HepG2 (cell line): ENCODE data around the gene WDCP. TPM values are rescaled to one million over a fixed set of nuclear protein-coding genes. Genes with fewer than 3 reads are reported as not detected.

Experiments used
- ATF2 ChIP-seq: sonication (generic); formaldehyde crosslinking; IDR thresholded peaks from 2 replicates; pipeline ENCODE4 v1.4.0; 2020; ENCODE audit warnings: missing genetic modification reagents
- ATF3 ChIP-seq: sonication (generic); formaldehyde crosslinking; IDR thresholded peaks from 2 replicates; pipeline ENCODE4 v1.4.0; 2020; ENCODE audit warnings: missing genetic modification reagents
- ATF4 ChIP-seq, 2 experiments: fragments of 450-650 bp in 1 of 2; sonication (generic) in 1 of 2; formaldehyde crosslinking; IDR thresholded peaks; 2 replicates each; pipeline versions ENCODE4 v1.5.0 to v1.8.0; 2020 to 2022; ENCODE audit warnings: mild to moderate bottlenecking in 1 of 2, missing genetic modification reagents in 1 of 2
- GATAD2A ChIP-seq: IDR thresholded peaks from 2 replicates; pipeline ENCODE4 v1.6.1; 2016
- KAT8 ChIP-seq: IDR thresholded peaks from 2 replicates; pipeline ENCODE4 v1.6.1; 2016; ENCODE audit warnings: missing genetic modification reagents, missing compliant biosample characterization
- MXD4 ChIP-seq: IDR thresholded peaks from 2 replicates; pipeline ENCODE4 v1.6.1; 2016; ENCODE audit warnings: mild to moderate bottlenecking, missing biosample characterization, missing genetic modification reagents
- RNF219 ChIP-seq: sonication (generic); formaldehyde crosslinking; IDR thresholded peaks from 2 replicates; pipeline ENCODE4 v1.5.0; 2020; ENCODE audit warnings: mild to moderate bottlenecking, missing genetic modification reagents
- STAG1 ChIP-seq: sonication (generic); formaldehyde crosslinking; IDR thresholded peaks from 2 replicates; pipeline ENCODE4 v1.4.0; 2020; ENCODE audit warnings: missing genetic modification reagents
- TCF12 ChIP-seq, 2 experiments: fragments of 450-650 bp in 1 of 2; sonication (generic) in 1 of 2; formaldehyde crosslinking in 1 of 2; IDR thresholded peaks; 2 replicates each; pipeline versions ENCODE4 v1.6.1 to v1.8.0; 2017 to 2022; ENCODE audit warnings: antibody characterized with exemption in 1 of 2, mild to moderate bottlenecking in 1 of 2, missing genetic modification reagents in 1 of 2, moderate library complexity in 1 of 2
- TRAFD1 ChIP-seq: sonication (generic); formaldehyde crosslinking; IDR thresholded peaks from 2 replicates; pipeline ENCODE4 v1.5.1; 2020; ENCODE audit warnings: missing genetic modification reagents, mild to moderate bottlenecking, borderline replicate concordance
- U2AF1 ChIP-seq: fragments of 200-400 bp; formaldehyde crosslinking; optimal IDR thresholded peaks from 2 replicates; pipeline ENCODE3; 2017; ENCODE audit warnings: mild to moderate bottlenecking, low read depth, low read length
- ZBTB34 ChIP-seq: sonication (generic); formaldehyde crosslinking; IDR thresholded peaks from 2 replicates; pipeline ENCODE4 v1.8.0; 2022; ENCODE audit warnings: mild to moderate bottlenecking, missing genetic modification reagents
- ZNF550 ChIP-seq: sonication (generic); formaldehyde crosslinking; IDR thresholded peaks from 2 replicates; pipeline ENCODE4 v1.4.0; 2020; ENCODE audit warnings: mild to moderate bottlenecking, missing genetic modification reagents, borderline replicate concordance
- ZNF597 ChIP-seq: sonication (generic); formaldehyde crosslinking; IDR thresholded peaks from 2 replicates; pipeline ENCODE4 v1.5.0; 2020; ENCODE audit warnings: missing genetic modification reagents
- ZNF644 ChIP-seq: IDR thresholded peaks from 2 replicates; pipeline ENCODE4 v1.6.1; 2016; ENCODE audit warnings: low read depth
- ZNF746 ChIP-seq: sonication (generic); formaldehyde crosslinking; IDR thresholded peaks from 2 replicates; pipeline ENCODE4 v1.8.0; 2022; ENCODE audit warnings: mild to moderate bottlenecking, missing genetic modification reagents
- ZNF788 ChIP-seq: sonication (generic); formaldehyde crosslinking; IDR thresholded peaks from 2 replicates; pipeline ENCODE4 v1.5.0; 2020; ENCODE audit warnings: mild to moderate bottlenecking, missing genetic modification reagents, borderline replicate concordance
- ZNF891 ChIP-seq: sonication (generic); formaldehyde crosslinking; IDR thresholded peaks from 2 replicates; pipeline ENCODE4 v1.5.0; 2020; ENCODE audit warnings: mild to moderate bottlenecking, missing genetic modification reagents
- ZSCAN25 ChIP-seq: sonication (generic); formaldehyde crosslinking; IDR thresholded peaks from 2 replicates; pipeline ENCODE4 v1.8.0; 2022; ENCODE audit warnings: mild to moderate bottlenecking, missing genetic modification reagents
- polyA plus RNA-seq, 8 experiments: library from polyadenylated mRNA; depleted of rRNA in 3 of 8; stranded (reverse) in 7 of 8; unstranded in 1 of 8; fragments of >200 nt; fragmentation: Illumina TruSeq in 4 of 8; extraction: Trizol in 4 of 8; gene quantifications; 2 replicates each; pipeline versions ENCODE4 v1.2.1 to v1.2.3, GENCODE V29; 2011 to 2016; ENCODE audit warnings: low read depth in 4 of 8, missing spikeins in 1 of 8, mixed read lengths in 1 of 8; ENCODE audit not compliant: insufficient read depth in 1 of 8
- total RNA-seq, 5 experiments: library from RNA; depleted of rRNA; stranded (reverse); fragments of >200 nt; fragmentation: Illumina TruSeq; extraction: Trizol; gene quantifications; 2 replicates each; pipeline ENCODE4 v1.2.3, GENCODE V29; 2016; ENCODE audit warnings: low read depth in 1 of 5

Gene WDCP
- total and polyA plus RNA-seq, 2 of the 13 experiments (the other 11 are each of a cell fraction or from before 2014, with no cell fraction given): 17.4 to 22.6 TPM

GRCh38 chr2:24015562-24016375 is 31.4 kb downstream of the WDCP start (continued):
- TF ChIP-seq ZBTB34 (CRISPR knock-in tag) (no peak), ZNF644 (CRISPR knock-in tag) (no peak), U2AF1 (no peak), ZNF788 (CRISPR knock-in tag) (peak; percentile 89; the same call in 1 of the 2 replicates), ZNF597 (no peak), GATAD2A (CRISPR knock-in tag) (peak; percentile 94), ZNF746 (peak; percentile 52; the same call in 1 of the 2 replicates), KAT8 (peak; percentile 69), ATF4 (CRISPR knock-in tag; IDR thresholded peaks at IDR 0.05) (peak in 1 of 2 experiments; percentile 69; a peak in 1 of 4 replicates), ZNF891 (peak; percentile 93), ZNF550 (CRISPR knock-in tag) (no peak), RNF219 (CRISPR knock-in tag) (peak; percentile 89; the same call in 1 of the 2 replicates), ATF3 (CRISPR knock-in tag) (peak; percentile 72; the same call in 1 of the 2 replicates), TRAFD1 (CRISPR knock-in tag) (peak; percentile 63; the same call in 1 of the 2 replicates), STAG1 (peak; percentile 35), MXD4 (CRISPR knock-in tag) (peak; percentile 51; the same call in 1 of the 2 replicates), TCF12 (IDR thresholded peaks at IDR 0.05) (no peak), TCF12 (CRISPR knock-in tag; IDR thresholded peaks at IDR 0.05) (no peak), ZSCAN25 (0 out of 2 replicates have a peak, but pooled peaks have one; percentile 40), ATF2 (peak; percentile 72; the same call in 1 of the 2 replicates)
